Amniotic epithelial cell (primary cell): Measurements from ENCODE around the gene FHL3.
A peak's percentile ranks its signal among the peaks of the same experiment; 100 is the strongest.

Experiments used
- DNase-seq: peaks from one replicate; pipeline ENCODE4 v3.0.0-alpha.2; 2010; ENCODE audit warnings: low read depth

Gene FHL3

GRCh38 chr1:38012363-38013226, 7.3 kb upstream of the FHL3 start, which contains the start of gene UTP11:
TSS of gene UTP11 (plus strand) at chr1:38012734. CDS start at chr1:38012803, 69 bp downstream.
- peak; percentile 100 for DNase-seq

DNA sequence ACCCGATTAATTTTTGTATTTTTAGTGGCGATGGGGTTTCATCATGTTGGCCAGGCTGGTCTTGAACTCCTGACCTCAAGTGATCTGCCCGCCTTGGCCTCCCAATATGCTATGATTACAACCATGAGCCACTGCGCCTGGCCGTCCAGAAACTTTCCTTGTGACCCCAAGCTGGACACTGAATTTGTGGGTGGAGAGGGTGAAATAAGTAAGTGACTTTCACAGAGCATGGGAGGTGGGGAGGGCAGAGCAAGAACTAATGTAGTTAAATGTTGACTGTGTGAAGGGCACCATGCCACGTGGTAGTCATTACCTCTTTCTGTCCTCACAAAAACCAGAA, 4.5 kb upstream of the FHL3 start:
- DNase-seq, result no peak

DNA sequence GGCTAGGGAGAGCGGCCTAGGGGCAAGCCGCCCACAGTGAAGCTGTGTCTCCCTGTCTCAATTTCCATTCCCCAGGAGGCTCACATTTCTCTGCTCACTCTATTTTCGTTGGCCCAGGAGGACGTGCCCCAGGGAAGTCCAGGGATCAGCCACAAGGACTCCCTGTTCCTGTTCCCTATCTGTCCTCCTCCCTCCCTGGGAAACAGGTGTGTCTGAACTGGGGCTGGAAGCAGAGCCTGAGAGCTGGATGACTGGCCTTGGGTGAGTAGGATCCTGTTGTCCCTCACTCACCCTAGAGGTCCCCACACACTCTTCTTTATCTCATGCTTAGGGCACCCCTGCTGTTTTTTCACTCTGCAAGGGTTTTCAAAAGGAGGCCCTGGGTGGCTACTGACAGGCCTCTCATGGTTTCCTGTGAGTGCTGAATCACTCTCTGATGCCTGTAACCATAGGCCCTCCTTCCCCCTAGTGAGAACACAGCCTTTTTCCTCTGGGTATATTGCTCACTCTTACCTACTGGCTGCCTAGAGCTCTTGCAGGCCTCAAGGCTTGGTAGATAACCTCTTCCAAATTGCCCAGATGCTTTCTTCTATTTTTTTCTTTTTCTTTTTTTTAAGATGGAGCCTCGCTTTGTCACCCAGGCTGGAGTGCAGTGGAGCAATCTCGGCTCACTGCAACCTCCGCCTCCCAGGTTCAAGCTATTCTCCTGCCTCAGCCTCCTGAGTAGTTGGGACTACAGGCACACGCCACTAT, 4.0 kb upstream of the FHL3 start:
- DNase-seq, result peak; percentile 71

DNA sequence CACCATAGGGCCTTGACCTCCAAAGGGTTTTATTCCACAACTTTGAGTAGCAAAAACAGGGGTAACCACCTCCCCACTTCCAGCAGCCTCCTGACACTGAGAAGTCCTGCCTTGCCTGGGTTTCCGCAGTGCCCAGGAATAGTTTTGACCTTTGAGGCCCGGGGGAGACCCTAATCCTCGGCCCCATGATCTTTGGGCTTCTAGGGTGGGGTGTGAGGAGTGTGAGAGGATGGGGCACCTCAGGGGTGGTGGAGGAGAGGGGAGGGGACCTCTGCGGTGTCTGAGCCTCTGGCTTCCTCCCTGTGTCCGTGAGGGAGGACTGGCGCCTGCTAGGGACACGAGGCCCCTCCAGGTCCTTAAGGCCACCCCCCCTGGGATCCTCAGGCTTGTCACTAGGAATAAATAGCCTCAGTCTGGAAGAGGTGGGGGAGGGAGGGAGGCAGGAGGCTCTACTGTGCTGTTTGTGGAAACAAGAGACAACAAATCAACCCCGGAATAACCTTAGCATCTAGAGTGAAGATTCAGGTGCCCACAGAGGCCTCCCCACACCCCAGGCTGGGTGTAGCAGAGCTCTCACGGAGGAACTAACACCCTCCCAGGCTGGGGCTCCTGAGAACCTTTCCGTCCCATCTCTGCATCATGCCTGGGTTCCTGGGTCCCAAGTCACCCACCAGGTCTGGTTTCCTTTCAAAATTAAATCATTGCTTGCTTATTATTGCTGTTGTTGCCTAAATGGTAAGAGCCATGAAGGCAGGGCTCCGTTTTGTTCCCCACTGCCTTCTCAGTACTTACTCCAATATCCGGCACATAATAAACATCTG, 904 bp upstream of the FHL3 start:
- no peak for DNase-seq

DNA sequence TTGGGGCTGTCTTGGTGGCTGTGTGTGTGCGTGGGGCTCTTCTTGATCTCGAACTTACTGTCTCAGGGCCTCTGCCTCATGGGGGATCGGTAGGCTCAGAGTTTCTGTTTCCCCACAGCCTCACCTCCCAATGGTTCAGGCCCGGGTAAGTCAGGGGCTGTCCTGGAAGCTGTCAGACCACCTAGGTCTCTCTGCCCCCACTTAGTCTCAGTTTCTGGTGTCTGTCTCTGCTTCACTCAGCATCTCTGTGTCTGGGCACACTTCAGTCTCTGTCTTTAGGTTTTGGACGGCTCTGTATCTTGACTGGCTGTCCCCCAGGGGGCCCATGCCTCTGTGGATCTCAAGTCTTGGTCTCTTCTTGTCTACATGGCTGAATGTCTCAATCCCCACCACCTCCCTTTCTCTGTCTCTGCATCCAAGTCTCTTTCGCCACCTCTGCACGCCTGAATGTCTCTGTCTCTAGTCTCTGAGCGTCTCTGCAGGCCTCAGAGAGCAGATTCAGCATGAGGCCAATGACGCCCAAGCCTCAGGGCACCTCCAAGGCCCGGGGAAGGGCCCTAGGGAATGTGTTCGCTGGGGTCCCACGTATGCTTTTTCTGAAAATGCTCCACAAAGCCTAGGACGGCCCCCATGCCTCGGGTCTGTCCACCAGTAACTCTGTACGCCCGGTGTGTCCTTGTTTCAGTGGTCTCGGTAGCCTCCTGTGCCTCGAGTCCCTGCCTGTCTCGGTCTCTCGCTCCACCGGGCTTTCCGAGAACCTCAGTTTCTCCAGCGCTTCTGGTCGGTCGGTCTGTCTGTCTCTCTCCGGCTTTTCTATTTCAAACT, 818 bp downstream of the FHL3 start:
- DNase-seq, result peak; percentile 27

DNA sequence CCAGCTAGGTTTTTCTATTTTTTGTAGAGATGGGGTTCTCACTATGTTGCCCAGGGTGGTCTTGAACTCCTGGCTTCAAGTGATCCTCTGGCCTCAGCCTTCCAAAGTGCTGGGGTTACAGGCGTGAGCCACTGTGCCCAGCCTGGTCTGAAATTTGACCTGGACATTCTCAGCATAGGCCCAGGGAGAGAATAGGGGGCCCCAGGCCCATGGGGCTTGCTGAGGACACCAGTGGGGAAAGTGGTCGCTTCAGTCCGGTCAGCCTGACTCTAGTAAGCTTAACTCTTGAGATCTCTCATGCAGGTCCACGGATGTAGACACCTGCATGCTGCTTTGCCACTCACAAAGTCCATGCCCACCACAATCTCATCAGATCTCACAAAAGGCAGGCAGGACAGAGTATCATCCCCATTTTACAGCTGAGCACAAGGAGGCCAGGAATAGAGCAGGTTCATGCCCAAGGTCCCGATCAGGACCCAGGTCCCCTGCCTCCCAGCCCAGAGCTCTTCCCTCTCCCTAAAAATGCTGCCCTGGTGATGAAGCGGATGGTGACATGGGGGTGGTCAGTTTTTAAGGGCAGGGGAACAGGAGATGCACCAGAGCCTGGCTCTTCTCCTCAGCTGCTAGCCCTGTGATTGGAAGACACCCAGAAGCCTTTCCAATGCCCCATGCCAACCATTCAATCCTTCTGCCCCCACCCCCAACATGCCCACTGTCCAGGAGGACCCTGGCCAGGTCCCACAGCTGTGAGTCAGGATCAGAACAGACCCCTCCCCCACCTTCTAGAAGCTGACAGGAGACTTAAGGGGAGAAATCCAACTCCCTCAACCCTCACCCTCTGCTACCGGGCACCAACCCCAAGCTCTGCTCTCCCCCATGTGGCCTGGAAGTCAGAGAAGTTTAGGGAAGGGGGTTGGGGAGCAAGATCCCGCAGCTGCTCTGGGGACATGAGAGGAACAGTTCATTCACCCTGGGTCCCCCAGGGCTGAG, 1.8 kb downstream of the FHL3 start:
- DNase-seq, result peak; percentile 62

DNA sequence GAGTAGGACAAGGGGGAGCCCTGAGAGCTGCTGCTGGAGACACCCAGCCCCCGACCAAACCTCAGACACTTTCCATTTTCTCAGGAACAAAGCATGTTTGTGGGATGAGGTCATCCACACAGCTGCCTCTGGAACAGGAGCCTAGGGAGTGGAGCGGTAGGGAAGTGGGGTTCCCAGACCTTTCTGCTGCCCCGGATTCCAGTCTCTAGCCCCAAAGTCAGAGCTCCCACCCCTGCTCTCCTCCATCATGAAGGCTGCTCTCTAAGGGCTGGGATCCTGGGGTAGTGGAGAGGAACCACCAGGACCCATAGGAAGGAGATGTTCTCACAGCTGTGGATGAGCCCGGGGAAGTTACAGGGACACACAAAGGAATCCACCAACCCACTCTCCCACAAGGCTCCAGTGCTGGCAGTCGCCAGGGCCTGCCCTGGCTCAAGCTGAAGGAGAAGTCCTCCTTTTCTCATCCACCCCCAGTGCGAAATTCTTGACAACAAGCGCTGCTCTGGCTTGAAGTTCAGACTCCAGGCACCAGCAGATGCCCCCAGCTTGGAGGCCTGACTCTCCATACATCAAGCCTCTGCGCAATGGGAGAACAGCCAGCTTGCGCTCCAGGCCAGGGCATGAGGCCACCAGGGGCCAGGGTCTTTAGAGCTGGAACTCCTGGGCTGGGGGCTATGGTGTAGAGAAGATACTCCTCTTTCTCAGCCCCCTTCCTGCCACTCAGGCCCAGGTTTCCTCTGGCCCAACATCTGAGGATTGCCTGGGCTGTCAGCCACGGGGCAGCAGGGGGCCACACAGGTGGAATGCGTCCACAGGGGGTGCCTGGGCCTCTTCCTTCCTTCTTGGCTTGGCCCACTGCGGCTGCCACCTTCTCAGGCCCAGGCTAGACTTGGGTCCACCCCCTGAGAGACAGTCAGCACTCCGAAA, 4.5 kb downstream of the FHL3 start:
- DNase-seq, result peak; percentile 90

DNA sequence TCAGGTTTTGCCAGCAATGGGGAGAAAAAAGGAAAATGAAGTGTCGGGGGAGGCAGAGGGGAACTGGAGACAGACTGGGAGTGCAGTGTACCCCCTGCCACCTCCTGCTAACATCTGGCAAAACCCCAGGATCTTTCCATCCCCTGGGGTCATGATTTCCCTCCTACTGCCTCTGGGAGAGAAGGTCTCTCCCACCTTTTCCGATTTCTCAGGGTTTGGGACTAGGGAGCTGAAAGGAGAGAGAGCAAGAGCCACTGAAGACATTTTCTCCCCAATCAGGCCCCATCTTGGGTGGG, 5.1 kb downstream of the FHL3 start:
- DNase-seq, result no peak

- peak; percentile 71 for DNase-seq
These were observed 5.7 kb downstream of the FHL3 start for GRCh38 chr1:37999430-38000232.

- DNase-seq, result no peak
These were observed 6.3 kb downstream of the FHL3 start for GRCh38 chr1:37998913-37999429.

DNA sequence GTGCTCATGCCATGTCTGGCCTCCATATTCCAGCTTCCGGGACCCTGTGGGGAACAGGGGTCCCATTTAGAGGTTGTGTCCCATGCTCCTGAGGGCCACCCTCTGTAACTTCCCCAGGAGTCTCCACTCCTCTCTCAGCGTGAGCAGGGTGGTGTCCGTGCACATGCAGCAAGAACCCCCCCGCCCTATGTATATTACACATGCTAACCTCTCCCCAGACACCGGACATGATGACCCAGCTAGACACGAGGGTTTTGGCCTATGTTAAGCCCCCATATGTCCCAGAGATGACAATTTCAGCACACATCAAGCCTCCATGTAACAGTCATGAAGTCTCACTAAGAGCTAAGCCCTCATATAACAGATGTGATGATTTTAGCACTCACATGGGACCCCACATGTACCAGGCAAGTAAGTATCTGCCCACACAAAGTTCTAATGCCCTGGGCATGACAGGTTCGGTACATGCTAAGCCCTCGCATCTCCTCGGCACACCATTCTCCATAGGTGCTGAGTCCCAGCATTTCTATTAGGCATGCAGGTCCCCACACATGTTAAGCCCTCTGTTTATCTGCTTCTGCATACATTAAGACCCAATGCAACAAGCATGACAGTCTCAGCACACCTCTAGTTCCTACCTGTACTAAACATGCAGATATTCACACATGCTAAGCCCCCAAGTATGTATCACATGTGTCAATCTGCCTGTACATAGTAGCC, 7.1 kb downstream of the FHL3 start:
- no peak for DNase-seq

- no peak for DNase-seq
These were observed 7.8 kb downstream of the FHL3 start for GRCh38 chr1:37997256-37998088.

GRCh38 chr1:37995751-37996345, 9.5 kb downstream of the FHL3 start:
- peak; percentile 77 for DNase-seq

DNA sequence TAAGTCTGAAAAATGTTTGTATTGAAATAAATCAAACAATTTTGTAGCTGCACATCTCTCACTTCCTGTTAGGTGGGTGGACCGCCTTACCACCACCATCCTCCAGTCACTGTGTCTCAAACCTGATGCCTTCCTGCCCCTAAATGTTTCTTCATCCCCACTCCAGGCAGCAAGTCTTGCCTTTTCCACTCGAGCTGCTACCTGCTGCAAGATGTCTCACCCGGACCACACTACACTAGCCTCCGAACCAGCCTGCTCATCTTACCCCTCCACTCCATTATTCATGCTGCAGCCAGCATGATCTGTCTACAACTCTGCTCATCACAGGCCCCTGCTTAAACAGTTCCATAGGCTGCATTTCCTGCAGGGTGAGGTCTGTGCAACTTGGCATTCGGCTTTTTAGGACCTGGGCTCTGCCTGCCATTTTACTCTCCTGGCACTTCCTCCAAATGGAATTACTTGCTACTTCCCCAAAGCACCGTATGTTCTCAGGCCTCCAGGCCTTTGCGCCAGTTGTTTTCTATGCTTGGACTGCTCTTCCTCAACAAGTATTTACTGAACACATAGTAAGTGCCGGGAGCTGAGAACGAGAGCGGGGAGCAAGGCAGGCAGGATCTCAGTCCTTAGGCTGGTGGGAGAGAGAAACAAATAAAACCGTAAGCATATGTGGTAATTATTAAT, 10.3 kb downstream of the FHL3 start:
- no peak for DNase-seq

DNA sequence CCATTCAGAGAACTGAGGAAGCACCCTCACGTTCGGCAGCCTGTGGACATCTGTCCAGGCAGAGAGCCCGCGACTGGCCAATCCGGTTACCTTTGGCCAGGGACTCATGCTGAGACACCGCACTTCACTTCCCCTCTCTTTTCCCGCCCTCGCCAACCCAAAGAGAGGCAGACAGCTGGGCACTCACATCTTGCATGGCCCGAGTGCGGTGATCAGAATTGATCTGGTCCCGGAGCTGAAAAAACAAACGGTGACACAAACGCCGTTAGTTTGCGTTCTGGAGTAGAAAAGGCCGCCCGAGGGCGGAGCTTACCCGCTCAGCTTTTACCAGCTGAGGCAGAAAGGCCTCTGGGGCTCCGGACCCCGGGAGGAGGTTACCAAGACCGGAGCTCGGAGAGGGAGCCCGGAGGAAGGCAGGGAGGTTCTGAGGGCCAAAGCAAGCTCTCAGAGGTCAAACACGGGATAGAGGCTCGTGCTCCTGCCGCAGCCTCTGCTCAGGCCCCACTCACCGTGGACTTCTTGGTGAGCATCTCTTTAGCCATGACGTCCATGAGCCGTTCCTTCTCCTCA, 15.9 kb downstream of the FHL3 start:
- DNase-seq, result peak; percentile 24
